Subcutaneous abdominal adipose tissue (tissue), 5 donors: ENCODE measurements around the gene ARHGEF25.

Experiments used
- H3K27ac ChIP-seq: one replicate; pipeline ENCODE4 v1.7.0; 2013; ENCODE audit warnings: low read depth, mild to moderate bottlenecking, inconsistent platforms, low read length, moderate library complexity
- H3K27me3 ChIP-seq, 5 donors: one replicate each; pipeline ENCODE4 v1.7.0; 2013; ENCODE audit warnings: low read length in 5 of 5, inconsistent platforms in 1 of 5; ENCODE audit not compliant: control insufficient read depth in 5 of 5, insufficient read depth in 4 of 5
- H3K36me3 ChIP-seq, 5 donors: one replicate each; pipeline ENCODE4 v1.7.0; 2013; ENCODE audit warnings: low read length in 5 of 5; ENCODE audit not compliant: control insufficient read depth in 5 of 5, insufficient read depth in 5 of 5
- H3K4me1 ChIP-seq, 5 donors: one replicate each; pipeline ENCODE4 v1.7.0; 2013; ENCODE audit warnings: low read length in 5 of 5, mild to moderate bottlenecking in 3 of 5, moderate library complexity in 1 of 5; ENCODE audit not compliant: control insufficient read depth in 5 of 5, insufficient read depth in 5 of 5
- H3K4me3 ChIP-seq, 5 donors: one replicate each; pipeline ENCODE4 v1.7.0; 2013; ENCODE audit warnings: low read length in 5 of 5, low read depth in 1 of 5
- H3K9ac ChIP-seq, 5 donors: one replicate each; pipeline ENCODE4 v1.7.0; 2013; ENCODE audit warnings: low read length in 5 of 5, mild to moderate bottlenecking in 4 of 5, moderate library complexity in 3 of 5
- H3K9me3 ChIP-seq, 5 donors: one replicate each; pipeline ENCODE4 v1.7.0; 2013; ENCODE audit warnings: low read length in 5 of 5; ENCODE audit not compliant: control insufficient read depth in 5 of 5
- donor health status: healthy.
- donor health status: healthy.
- donor health status: healthy.
- donor health status: healthy.
- donor health status: healthy.

The ARHGEF25 gene

GRCh38 chr12:57626921-57627445 lies 15.7 kb downstream of the ARHGEF25 start:
- no peak overlapping the region for H3K27ac ChIP-seq
- H3K27me3 ChIP-seq: peaks cover 50 to 86% (median 82%) of the 10 kb centered on the region in 5 donors
- H3K36me3 ChIP-seq: no peaks in the 10 kb centered on the region

DNA sequence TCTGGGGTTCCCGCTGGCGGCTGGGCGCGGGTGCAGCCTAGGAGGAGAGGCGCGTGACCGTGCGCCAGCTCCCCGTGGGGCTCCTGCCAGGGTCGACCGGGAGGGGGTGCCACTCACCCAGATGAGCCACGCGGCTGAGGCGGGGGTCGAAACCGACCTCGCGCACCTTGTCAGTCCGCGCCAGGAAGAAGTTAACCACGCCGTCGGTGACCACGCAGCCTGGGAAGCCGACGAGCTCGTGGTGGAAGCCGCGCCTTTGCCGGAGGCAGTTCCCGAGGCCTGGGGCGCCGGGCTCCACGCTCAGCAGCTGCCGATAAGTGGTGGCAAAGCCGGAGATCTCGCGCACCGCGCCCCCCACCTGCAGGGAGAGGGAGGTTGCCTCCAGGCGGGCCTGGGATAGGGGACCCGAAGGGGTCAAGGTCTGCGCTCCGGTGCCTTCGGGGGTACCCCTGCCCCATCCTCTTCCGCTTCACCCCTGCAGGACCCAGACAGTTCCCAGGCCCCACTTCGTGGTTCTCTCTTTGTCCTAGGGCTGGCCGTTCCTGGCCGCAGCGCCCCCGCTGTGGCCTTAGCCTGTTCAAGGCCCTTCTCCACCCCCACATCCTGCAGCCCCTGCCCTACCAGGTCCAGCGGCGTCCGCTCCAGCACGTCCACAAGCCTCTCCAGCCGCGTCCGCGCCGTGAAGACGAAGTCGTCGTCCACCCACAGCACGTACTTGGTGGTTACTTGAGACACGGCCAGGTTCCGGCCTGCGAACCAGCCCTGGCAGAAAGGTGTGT lies 16.5 kb downstream of the ARHGEF25 start:
- Histone ChIP-seq H3K9me3 (no peaks in the 10 kb centered on the region), H3K4me3 (peak overlapping the region in 1 of 5 donors; percentile 27), H3K36me3 (no peaks in the 10 kb centered on the region), H3K27me3 (peaks cover 52 to 83% (median 79%) of the 10 kb centered on the region in 5 donors), H3K4me1 (peaks cover 0 to 19% (median 10%) of the 10 kb centered on the region in 5 donors), H3K27ac (no peak overlapping the region), H3K9ac (no peak overlapping the region)

More at GRCh38 chr12:57626921-57627445, 15.7 kb downstream of the ARHGEF25 start:
- H3K4me3 ChIP-seq: no peak overlapping the region
- peaks cover 0 to 13% (median 4%) of the 10 kb centered on the region in 5 donors for H3K4me1 ChIP-seq
- H3K9me3 ChIP-seq: no peaks in the 10 kb centered on the region
- H3K9ac ChIP-seq: no peak overlapping the region

- Histone ChIP-seq H3K36me3 (no peaks in the 10 kb centered on the region), H3K9me3 (no peaks in the 10 kb centered on the region), H3K4me3 (no peak overlapping the region), H3K4me1 (peaks cover 0 to 26% (median 15%) of the 10 kb centered on the region in 5 donors), H3K27me3 (peaks cover 49 to 75% (median 73%) of the 10 kb centered on the region in 5 donors), H3K9ac (no peak overlapping the region), H3K27ac (no peak overlapping the region)
Measured at GRCh38 chr12:57628280-57629191, 17.3 kb downstream of the ARHGEF25 start.

DNA sequence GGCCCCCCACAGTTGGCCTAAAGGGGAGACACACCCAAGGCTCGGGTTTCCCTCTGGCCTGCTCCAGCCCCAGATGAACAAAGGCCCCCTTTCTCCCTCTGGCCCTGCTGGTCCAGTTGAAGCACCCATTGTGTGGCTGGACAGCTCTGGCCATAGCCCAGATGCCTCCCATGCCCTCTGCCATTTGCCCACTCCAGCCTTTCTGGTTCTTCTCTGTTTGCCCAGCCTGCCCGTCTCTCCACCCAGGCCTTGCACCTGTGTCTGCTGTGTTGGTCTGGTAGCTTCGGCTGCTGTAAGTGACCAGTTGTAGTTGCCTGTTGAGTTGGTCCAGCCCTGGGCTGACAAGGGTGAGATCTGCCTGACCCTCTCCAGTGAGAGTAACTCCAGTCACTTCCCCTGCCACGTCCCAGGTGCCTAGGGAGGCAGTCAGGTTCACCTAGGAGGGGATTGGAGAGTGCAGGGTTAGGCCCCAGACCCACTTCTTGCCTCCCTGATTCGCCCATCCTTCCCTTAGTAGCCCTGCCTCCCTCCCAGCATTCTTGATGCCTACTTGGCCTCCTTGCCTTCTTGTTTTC lies 18.7 kb downstream of the ARHGEF25 start:
- H3K4me3 ChIP-seq: no peak overlapping the region
- H3K27ac ChIP-seq: no peak overlapping the region
- H3K4me1 ChIP-seq: peaks cover 0 to 26% (median 15%) of the 10 kb centered on the region in 5 donors
- H3K9ac ChIP-seq: no peak overlapping the region
- peaks cover 38 to 66% (median 64%) of the 10 kb centered on the region in 5 donors for H3K27me3 ChIP-seq
- no peaks in the 10 kb centered on the region for H3K9me3 ChIP-seq
- no peaks in the 10 kb centered on the region for H3K36me3 ChIP-seq

DNA sequence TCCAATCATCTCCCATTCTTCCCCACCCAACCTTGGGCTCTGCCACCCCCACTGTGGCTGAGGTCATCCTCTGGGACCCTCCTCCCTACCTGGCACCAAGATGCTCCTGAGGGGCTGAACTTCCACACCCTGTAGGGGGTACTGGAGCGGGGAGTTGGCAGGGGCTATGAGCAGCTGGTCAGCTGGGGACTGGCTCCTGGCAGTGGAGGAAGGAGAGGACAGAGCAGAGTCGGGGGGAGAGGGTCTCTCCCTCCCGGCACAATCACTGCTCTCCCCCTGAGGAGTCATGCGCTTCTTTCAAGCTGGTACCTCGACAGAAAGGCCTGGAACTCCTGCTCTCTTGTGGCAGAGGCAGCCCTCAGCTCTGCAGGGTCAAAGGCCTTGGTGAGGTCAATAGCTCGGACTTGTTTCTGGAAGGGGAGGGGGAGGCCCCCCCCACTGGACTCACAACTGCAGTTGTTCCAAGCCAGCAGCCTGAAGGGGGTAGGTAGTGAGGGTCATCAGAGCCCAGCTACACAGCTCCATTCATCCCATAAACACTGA lies 19.7 kb downstream of the ARHGEF25 start:
- no peak overlapping the region for H3K27ac ChIP-seq
- no peak overlapping the region for H3K4me3 ChIP-seq
- peaks cover 32 to 60% (median 57%) of the 10 kb centered on the region in 5 donors for H3K27me3 ChIP-seq
- H3K9ac ChIP-seq: no peak overlapping the region
- H3K4me1 ChIP-seq: peaks cover 0 to 26% (median 15%) of the 10 kb centered on the region in 5 donors
- no peaks in the 10 kb centered on the region for H3K36me3 ChIP-seq
- no peaks in the 10 kb centered on the region for H3K9me3 ChIP-seq

DNA sequence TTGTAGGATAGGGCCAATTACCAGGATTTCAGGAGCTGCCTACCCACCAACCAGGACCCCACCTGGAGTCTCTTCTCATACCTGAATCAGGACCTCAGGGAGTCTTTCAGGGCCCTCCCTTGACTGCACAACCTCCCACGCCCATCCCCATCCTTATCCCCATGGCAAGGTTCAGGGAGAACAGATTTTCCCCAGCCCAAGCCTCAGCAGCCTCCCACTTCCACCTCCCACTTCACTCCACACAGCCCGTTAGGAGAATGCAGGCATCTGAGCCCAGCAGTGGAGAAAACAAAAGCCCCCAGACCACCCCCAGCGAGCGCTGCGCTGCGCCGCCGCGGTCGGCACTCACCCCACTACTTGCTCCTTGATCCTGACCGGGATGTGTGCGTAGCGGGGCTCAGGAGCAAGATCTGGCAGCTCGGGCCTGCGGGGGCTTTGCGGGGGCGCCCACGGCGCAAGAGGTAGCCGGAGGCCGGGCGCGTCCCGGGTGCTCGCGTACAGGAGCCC lies 20.4 kb downstream of the ARHGEF25 start:
- H3K27ac ChIP-seq: no peak overlapping the region
- peak overlapping the region in 3 of 5 donors; percentile 27 to 67 (median 60) for H3K4me3 ChIP-seq

GRCh38 chr12:57632073-57632957 lies 21.1 kb downstream of the ARHGEF25 start:
- Histone ChIP-seq H3K4me1 (peaks cover 0 to 26% (median 15%) of the 10 kb centered on the region in 5 donors), H3K27me3 (peaks cover 26 to 49% (median 45%) of the 10 kb centered on the region in 5 donors), H3K27ac (no peak overlapping the region), H3K9me3 (no peaks in the 10 kb centered on the region), H3K4me3 (peak overlapping the region in 4 of 5 donors; percentile 51 to 75 (median 64)), H3K36me3 (no peaks in the 10 kb centered on the region), H3K9ac (peak overlapping the region in 1 of 5 donors; percentile 39)

More for the DNA sequence above, 20.4 kb downstream of the ARHGEF25 start:
- H3K9ac ChIP-seq: no peak overlapping the region
- no peaks in the 10 kb centered on the region for H3K36me3 ChIP-seq
- H3K9me3 ChIP-seq: no peaks in the 10 kb centered on the region
- peaks cover 28 to 53% (median 50%) of the 10 kb centered on the region in 5 donors for H3K27me3 ChIP-seq
- peaks cover 0 to 26% (median 15%) of the 10 kb centered on the region in 5 donors for H3K4me1 ChIP-seq

- Histone ChIP-seq H3K9me3 (no peaks in the 10 kb centered on the region), H3K27me3 (peaks cover 20 to 40% (median 38%) of the 10 kb centered on the region in 5 donors), H3K9ac (peak within 1 kb of the TSS in 1 of 5 donors; percentile 39), H3K4me3 (peak within 1 kb of the TSS; percentile 51 to 75 (median 60)), H3K4me1 (peaks cover 0 to 18% (median 15%) of the 10 kb centered on the region in 5 donors), H3K36me3 (no peaks in the 10 kb centered on the region), H3K27ac (no peak within 1 kb of the TSS)
Measured at GRCh38 chr12:57632958-57633840, 22.0 kb downstream of the ARHGEF25 start, which contains the start of gene B4GALNT1. Gene B4GALNT1 (minus strand): TSS chr12:57633201. CDS start chr12:57632132, 1,069 bp downstream.
